GM12873 (cell line): ENCODE data around the gene DAB1.

Experiments
- TF ChIP-seq, protein P1 (sequence below): IDR thresholded peaks from 2 replicates; pipeline ENCODE4 v1.5.1; 2012; ENCODE audit warnings: low read depth, mild to moderate bottlenecking, moderate library complexity, low read length, control low read depth; ENCODE audit not compliant: insufficient read depth; ENCODE audit errors: missing control alignments

Gene DAB1

DNA sequence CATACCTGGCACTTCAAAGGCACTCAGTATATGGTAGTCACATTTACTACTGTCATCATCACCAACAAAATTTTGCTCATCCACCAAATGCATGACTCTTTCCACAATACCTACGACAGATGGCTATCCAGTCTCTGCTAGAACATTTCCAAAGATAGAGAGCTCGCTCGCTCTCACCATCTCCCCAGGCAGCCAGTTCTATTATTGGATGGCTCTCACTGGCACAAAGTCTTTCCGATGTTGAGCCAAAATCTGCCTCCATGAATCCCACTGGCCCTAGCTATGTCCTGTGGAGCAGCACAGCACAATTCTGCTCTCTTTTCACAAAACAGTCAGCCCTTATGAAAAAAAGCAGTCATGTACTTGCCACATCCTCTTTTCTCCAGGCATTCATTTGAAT, 102.1 kb downstream of the DAB1 start:
- TF ChIP-seq, protein P1, sequence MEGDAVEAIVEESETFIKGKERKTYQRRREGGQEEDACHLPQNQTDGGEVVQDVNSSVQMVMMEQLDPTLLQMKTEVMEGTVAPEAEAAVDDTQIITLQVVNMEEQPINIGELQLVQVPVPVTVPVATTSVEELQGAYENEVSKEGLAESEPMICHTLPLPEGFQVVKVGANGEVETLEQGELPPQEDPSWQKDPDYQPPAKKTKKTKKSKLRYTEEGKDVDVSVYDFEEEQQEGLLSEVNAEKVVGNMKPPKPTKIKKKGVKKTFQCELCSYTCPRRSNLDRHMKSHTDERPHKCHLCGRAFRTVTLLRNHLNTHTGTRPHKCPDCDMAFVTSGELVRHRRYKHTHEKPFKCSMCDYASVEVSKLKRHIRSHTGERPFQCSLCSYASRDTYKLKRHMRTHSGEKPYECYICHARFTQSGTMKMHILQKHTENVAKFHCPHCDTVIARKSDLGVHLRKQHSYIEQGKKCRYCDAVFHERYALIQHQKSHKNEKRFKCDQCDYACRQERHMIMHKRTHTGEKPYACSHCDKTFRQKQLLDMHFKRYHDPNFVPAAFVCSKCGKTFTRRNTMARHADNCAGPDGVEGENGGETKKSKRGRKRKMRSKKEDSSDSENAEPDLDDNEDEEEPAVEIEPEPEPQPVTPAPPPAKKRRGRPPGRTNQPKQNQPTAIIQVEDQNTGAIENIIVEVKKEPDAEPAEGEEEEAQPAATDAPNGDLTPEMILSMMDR: no peak

DNA sequence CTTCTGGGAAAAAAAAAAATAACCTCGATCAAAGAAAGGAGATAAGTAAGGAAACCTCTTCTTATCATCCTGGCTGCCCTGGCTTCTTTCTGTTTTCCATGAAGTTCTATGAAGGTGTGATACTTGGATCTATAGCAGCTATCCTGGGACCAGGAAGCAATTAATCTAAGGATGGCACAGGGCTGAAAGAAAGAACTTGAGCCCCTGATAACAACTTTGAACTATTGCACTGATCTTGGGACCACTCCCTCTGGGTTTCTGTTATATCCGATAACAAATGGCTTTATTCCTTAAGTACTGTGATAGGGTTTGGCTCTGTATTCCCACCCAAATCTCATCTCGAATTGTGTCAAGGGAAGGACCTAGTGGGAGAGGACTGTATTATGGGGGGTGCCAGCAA, 104.1 kb downstream of the DAB1 start:
- TF ChIP-seq, protein P1: no peak

DNA sequence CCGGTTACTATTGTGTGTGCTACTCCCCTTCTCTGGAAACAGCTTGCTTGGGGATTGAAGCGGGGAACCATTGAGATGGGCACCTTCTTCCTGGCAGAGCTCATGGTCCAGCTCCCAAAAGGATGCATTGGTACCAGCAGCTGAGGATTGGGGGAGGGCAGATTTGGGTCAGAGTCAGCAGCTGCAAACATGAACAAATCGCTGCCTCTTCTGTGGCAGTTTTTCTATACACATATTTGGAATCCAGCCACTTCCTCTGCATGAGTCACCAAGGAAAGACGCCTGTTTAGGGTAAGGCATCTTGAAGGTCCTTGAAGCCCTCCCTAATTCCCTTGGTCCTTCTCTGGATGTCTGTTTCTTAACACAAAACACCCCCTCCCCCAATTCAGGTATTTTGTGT, 104.7 kb downstream of the DAB1 start:
- TF ChIP-seq, protein P1: no peak

DNA sequence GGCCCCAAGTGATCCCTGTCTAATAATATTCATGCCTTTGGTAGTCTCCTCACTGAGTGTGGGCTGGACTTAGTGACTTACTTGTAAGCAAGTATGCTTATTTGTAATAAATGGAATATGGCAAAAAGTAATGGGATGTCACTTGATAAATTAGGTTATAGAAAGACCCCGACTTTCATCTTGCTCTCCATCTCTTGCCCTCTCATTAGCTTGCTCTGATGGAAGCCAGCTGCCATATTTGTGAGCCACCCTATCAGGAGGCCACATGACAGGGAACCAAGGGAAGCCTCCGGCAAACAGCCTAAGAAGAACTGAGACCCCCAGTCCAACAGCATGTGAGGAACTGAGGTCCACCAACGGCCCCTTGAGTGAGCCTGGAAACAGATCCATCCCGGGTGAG, 107.0 kb downstream of the DAB1 start:
- TF ChIP-seq, protein P1: no peak

DNA sequence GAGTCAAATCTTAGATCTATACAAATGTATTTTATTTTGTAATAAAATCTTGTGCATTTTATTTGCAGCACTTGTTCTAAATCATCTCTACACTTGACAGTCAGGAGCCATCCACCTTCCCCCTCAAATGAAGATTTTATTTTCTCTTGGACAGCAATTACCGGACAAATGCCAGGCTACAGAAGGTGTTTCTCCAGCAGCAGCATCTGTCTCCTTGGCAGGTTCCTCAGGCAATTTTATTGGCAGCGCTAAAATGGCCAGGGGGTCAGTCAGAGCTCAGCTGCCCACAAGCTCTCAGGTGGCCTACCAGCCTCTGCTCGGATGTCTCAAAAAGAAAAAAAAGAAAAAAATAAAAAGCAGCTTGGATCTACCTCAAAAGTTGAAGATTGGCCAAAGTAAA, 107.6 kb downstream of the DAB1 start:
- TF ChIP-seq, protein P1: no peak

DNA sequence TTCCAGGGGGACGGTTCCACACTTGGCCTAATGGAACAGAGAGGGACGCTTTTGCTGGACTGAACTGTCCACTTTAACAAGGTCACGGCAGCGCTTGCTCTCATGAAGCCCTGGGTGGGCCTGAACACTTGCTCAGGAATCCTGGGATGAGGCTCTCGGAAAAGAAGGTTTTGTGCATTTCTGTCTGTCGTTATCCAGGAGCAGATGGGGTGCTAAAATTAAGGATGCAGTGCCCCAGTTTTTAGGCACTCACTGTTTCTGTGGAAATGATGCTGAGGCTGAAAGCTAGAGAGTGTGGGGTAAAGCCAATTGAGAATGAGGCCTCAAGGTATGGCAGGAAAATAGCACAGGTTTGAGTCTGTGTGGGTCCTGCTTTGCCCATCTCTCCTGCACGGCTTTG, 111.0 kb downstream of the DAB1 start:
- TF ChIP-seq, protein P1: no peak

DNA sequence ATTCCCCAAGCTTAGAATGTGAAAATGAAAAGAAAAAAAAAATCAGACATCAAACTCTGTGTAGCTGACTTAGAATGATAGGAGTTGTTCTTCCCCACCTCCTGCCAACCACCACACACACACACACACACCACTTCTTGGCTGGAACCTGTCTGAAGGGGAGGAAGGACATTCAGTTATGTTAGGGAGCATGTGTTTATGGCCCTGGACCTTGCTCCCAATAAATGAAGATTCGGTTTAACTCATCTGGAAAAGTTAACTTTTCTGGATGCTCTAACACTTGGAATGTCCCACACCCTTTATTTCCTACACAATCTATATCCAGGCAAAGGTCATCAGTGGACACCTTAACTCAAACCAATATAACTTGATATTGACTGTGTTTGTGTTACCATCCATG, 112.4 kb downstream of the DAB1 start:
- TF ChIP-seq, protein P1: no peak
